OCI-LY3 (cell line): ENCODE measurements around the gene CPA4.

ENCODE experiments used
- H2AFZ ChIP-seq: fragments of 200-600, 300-600 bp; shearing (Covaris generic); 2 replicates; pipeline ENCODE4 v1.6.0; 2014; ENCODE audit warnings: antibody characterized with exemption, low read depth, low read length
- H3K27ac ChIP-seq: fragments of 200-600, 300-600 bp; sonication (generic); 2 replicates; pipeline ENCODE4 v1.5.1; 2014; ENCODE audit warnings: mild to moderate bottlenecking, low read length, moderate library complexity, mixed read lengths
- H3K27me3 ChIP-seq: fragments of 200-600, 300-600 bp; sonication (generic); 2 replicates; pipeline ENCODE4 v1.6.1; 2014; ENCODE audit warnings: low read depth, low read length, mixed read lengths
- H3K36me3 ChIP-seq: fragments of 200-600, 300-600 bp; sonication (generic); replicated peaks from 2 replicates; pipeline ENCODE3; 2014; ENCODE audit warnings: low read depth, low read length, mixed read lengths
- H3K4me1 ChIP-seq: fragments of 300-600, 200-600 bp; sonication (generic); 2 replicates; pipeline ENCODE4 v1.6.1; 2014; ENCODE audit warnings: low read length, mixed read lengths
- H3K4me2 ChIP-seq: fragments of 200-600, 300-600 bp; sonication (generic); 2 replicates; pipeline ENCODE4 v1.6.1; 2014; ENCODE audit warnings: low read length, mixed read lengths
- H3K4me3 ChIP-seq: fragments of 300-600, 200-600 bp; sonication (generic); 2 replicates; pipeline ENCODE4 v1.5.1; 2014; ENCODE audit warnings: antibody characterized with exemption, mild to moderate bottlenecking, low read length, moderate library complexity
- H3K79me2 ChIP-seq: fragments of 300-600, 200-600 bp; shearing (Covaris generic); 2 replicates; pipeline ENCODE4 v1.6.1; 2014; ENCODE audit warnings: mild to moderate bottlenecking, low read length, mixed read lengths
- H3K9ac ChIP-seq: fragments of 300-600, 200-600 bp; shearing (Covaris generic); 2 replicates; pipeline ENCODE4 v1.6.0; 2014; ENCODE audit warnings: mild to moderate bottlenecking, low read length, moderate library complexity
- H3K9me3 ChIP-seq: fragments of 200-600, 300-600 bp; shearing (Covaris generic); 2 replicates; pipeline ENCODE4 v1.6.1; 2014; ENCODE audit warnings: low read length, mixed read lengths; ENCODE audit not compliant: insufficient read depth
- H4K20me1 ChIP-seq: fragments of 200-600, 300-600 bp; sonication (generic); 2 replicates; pipeline ENCODE4 v1.6.1; 2016; ENCODE audit warnings: low read length, mixed read lengths; ENCODE audit not compliant: insufficient read depth
- CTCF ChIP-seq: fragments of 200-600, 300-600 bp; sonication (generic); IDR thresholded peaks from 2 replicates; pipeline ENCODE4 v1.5.1; 2014; ENCODE audit warnings: antibody characterized with exemption, low read length, low read depth
- EZH2phosphoT487 ChIP-seq: fragments of 200-600 bp; shearing (Covaris generic); IDR thresholded peaks from 2 replicates; pipeline ENCODE4 v1.6.1; 2018; ENCODE audit warnings: antibody characterized with exemption, mixed run types, low read depth

The CPA4 gene

GRCh38 chr7:130266258-130266960 lies 26.6 kb upstream of the CPA4 start, which contains the start of gene CPA2:
Gene CPA2, plus strand, starts transcription at chr7:130266863. Its CDS starts 19 bp downstream, at chr7:130266882.
- no peak for TF ChIP-seq EZH2phosphoT487
- H3K4me3 ChIP-seq = no peak within 1 kb of the TSS
- H3K9me3 ChIP-seq = no peaks in the 10 kb centered on the region
- no peak within 1 kb of the TSS for H3K9ac ChIP-seq
- H4K20me1 ChIP-seq = no peaks in the 10 kb centered on the region
- no peaks in the 10 kb centered on the region for H3K36me3 ChIP-seq
- H3K4me2 ChIP-seq = no peak within 1 kb of the TSS
- peaks cover 21% of the 10 kb centered on the region for H3K27me3 ChIP-seq
- no peaks in the 10 kb centered on the region for H3K4me1 ChIP-seq
- H3K27ac ChIP-seq = no peak within 1 kb of the TSS
- no peaks in the 10 kb centered on the region for H3K79me2 ChIP-seq
- no peak within 1 kb of the TSS for H2AFZ ChIP-seq

GRCh38 chr7:130266961-130267321 lies 26.0 kb upstream of the CPA4 start:
- Histone ChIP-seq H3K9ac (no peak overlapping the region), H2AFZ (no peak overlapping the region), H3K4me2 (no peak overlapping the region), H4K20me1 (no peaks in the 10 kb centered on the region), H3K36me3 (no peaks in the 10 kb centered on the region), H3K79me2 (no peaks in the 10 kb centered on the region), H3K4me1 (no peaks in the 10 kb centered on the region), H3K4me3 (no peak overlapping the region), H3K27ac (no peak overlapping the region), H3K9me3 (no peaks in the 10 kb centered on the region), H3K27me3 (peaks cover 21% of the 10 kb centered on the region)
- TF ChIP-seq EZH2phosphoT487 = no peak

- no peaks in the 10 kb centered on the region for H3K79me2 ChIP-seq
- no peaks in the 10 kb centered on the region for H4K20me1 ChIP-seq
- H3K9me3 ChIP-seq = no peaks in the 10 kb centered on the region
- H3K36me3 ChIP-seq = no peaks in the 10 kb centered on the region
- no peak overlapping the region for H3K4me3 ChIP-seq
- no peak for TF ChIP-seq EZH2phosphoT487
- no peak for TF ChIP-seq CTCF
- no peaks in the 10 kb centered on the region for H3K4me1 ChIP-seq
- H3K27ac ChIP-seq = no peak overlapping the region
- H3K27me3 ChIP-seq = peaks cover 21% of the 10 kb centered on the region
- H3K4me2 ChIP-seq = no peak overlapping the region
- no peak overlapping the region for H3K9ac ChIP-seq
- H2AFZ ChIP-seq = no peak overlapping the region
Measured at GRCh38 chr7:130268463-130269317, 24.3 kb upstream of the CPA4 start.

GRCh38 chr7:130269318-130269694 lies 23.7 kb upstream of the CPA4 start:
- Histone ChIP-seq H3K9me3 (no peaks in the 10 kb centered on the region), H3K4me1 (no peaks in the 10 kb centered on the region), H3K36me3 (no peaks in the 10 kb centered on the region), H2AFZ (no peak overlapping the region), H3K4me3 (no peak overlapping the region), H3K4me2 (no peak overlapping the region), H3K79me2 (no peaks in the 10 kb centered on the region), H4K20me1 (no peaks in the 10 kb centered on the region), H3K9ac (no peak overlapping the region), H3K27ac (no peak overlapping the region), H3K27me3 (peaks cover 21% of the 10 kb centered on the region)
- TF ChIP-seq CTCF (no peak), EZH2phosphoT487 (no peak)
